Hepatocyte (in vitro differentiated cells): ENCODE results near the gene GPAM. TPM values are rescaled to one million over a fixed set of nuclear protein-coding genes. Genes with fewer than 3 reads are reported as not detected.
A peak's percentile ranks its signal among the peaks of the same experiment; 100 is the strongest.

Experiments
- DNase-seq: peaks from one replicate; pipeline ENCODE4 v3.0.0-alpha.2; 2016; ENCODE audit warnings: low spot score
- H2AFZ ChIP-seq: fragments of 200-600 bp; sonication (generic); 2 replicates; pipeline ENCODE4 v1.6.0; 2016; ENCODE audit warnings: antibody characterized with exemption, mild to moderate bottlenecking
- H3K27ac ChIP-seq: fragments of 200-600 bp; sonication (generic); 2 replicates; pipeline ENCODE4 v1.5.1; 2016; ENCODE audit warnings: mild to moderate bottlenecking
- H3K27me3 ChIP-seq: fragments of 200-600 bp; sonication (generic); 2 replicates; pipeline ENCODE4 v1.6.1; 2016
- H3K36me3 ChIP-seq: fragments of 200-600 bp; sonication (generic); replicated peaks from 2 replicates; pipeline ENCODE4 v1.5.1; 2016; ENCODE audit warnings: low read depth; ENCODE audit not compliant: insufficient read depth
- H3K4me1 ChIP-seq: fragments of 200-600 bp; sonication (generic); 2 replicates; pipeline ENCODE4 v1.5.1; 2016; ENCODE audit warnings: mild to moderate bottlenecking, moderate library complexity; ENCODE audit not compliant: insufficient read depth
- H3K4me2 ChIP-seq: fragments of 200-600 bp; sonication (generic); 2 replicates; pipeline ENCODE4 v1.6.0; 2016
- H3K4me3 ChIP-seq: fragments of 200-600 bp; sonication (generic); 2 replicates; pipeline ENCODE4 v1.5.1; 2016; ENCODE audit warnings: mild to moderate bottlenecking
- H3K79me2 ChIP-seq: fragments of 200-600 bp; sonication (generic); 2 replicates; pipeline ENCODE4 v1.6.0; 2017; ENCODE audit warnings: mild to moderate bottlenecking
- H3K9me2 ChIP-seq: fragments of 200-600 bp; sonication (generic); replicated peaks from 2 replicates; pipeline ENCODE4 v1.6.0; 2017; ENCODE audit warnings: mild to moderate bottlenecking; ENCODE audit not compliant: insufficient read depth
- H3K9me3 ChIP-seq: fragments of 200-600 bp; sonication (generic); 2 replicates; pipeline ENCODE4 v1.5.1; 2016; ENCODE audit warnings: low read depth, mild to moderate bottlenecking
- H4K20me1 ChIP-seq: fragments of 200-600 bp; sonication (generic); 2 replicates; pipeline ENCODE4 v1.6.0; 2016; ENCODE audit warnings: mild to moderate bottlenecking; ENCODE audit not compliant: insufficient read depth, poor library complexity, severe bottlenecking
- EZH2 ChIP-seq: fragments of 200-600 bp; sonication (generic); IDR thresholded peaks from 2 replicates; pipeline ENCODE4 v1.6.1; 2016; ENCODE audit warnings: antibody characterized with exemption, mild to moderate bottlenecking, borderline replicate concordance
- EZH2phosphoT487 ChIP-seq: fragments of 200-600 bp; sonication (generic); IDR thresholded peaks from one replicate; pipeline ENCODE4 v1.6.1; 2018; ENCODE audit warnings: antibody characterized with exemption, mild to moderate bottlenecking, low read depth, moderate library complexity; ENCODE audit not compliant: unreplicated experiment, severe bottlenecking
- WGBS: methylation state at CpG from one replicate; pipeline ENCODE4 v1.1.6; 2016; ENCODE audit warnings: low lambda C conversion rate; ENCODE audit errors: missing lambda C conversion rate; 5-methylcytosine and 5-hydroxymethylcytosine counted together
- polyA plus RNA-seq: library from polyadenylated mRNA; unstranded; fragments of >200 nt; fragmentation: Nextera tagmentation; extraction: Ambion mirVana; gene quantifications from 2 replicates; pipeline ENCODE4 v1.2.1, GENCODE V29; 2016
- total RNA-seq: library from RNA; depleted of rRNA; stranded (reverse); fragments of >200 nt; gene quantifications from 2 replicates; pipeline ENCODE4 v1.2.3, GENCODE V29; 2014
- TF ChIP-seq, protein P1 (sequence below): fragments of 200-600 bp; sonication (generic); IDR thresholded peaks from 2 replicates; pipeline ENCODE4 v1.5.1; 2016; ENCODE audit warnings: antibody characterized with exemption, mild to moderate bottlenecking; ENCODE audit not compliant: poor library complexity

The GPAM gene
- total and polyA plus RNA-seq, 2 experiments from 2014 or later: 7.8 to 49.2 TPM

GRCh38 chr10:112140110-112140970 is 43.2 kb downstream of the GPAM start:
- Histone ChIP-seq H3K79me2 (no peaks in the 10 kb centered on the region), H2AFZ (no peak overlapping the region), H3K9me2 (no peaks in the 10 kb centered on the region), H3K4me3 (no peak overlapping the region), H3K27me3 (no peaks in the 10 kb centered on the region), H3K9me3 (no peaks in the 10 kb centered on the region), H3K36me3 (no peaks in the 10 kb centered on the region), H3K27ac (no peak overlapping the region), H4K20me1 (no peaks in the 10 kb centered on the region), H3K4me1 (no peaks in the 10 kb centered on the region), H3K4me2 (no peak overlapping the region)
- no peak for TF ChIP-seq EZH2
- TF ChIP-seq EZH2phosphoT487: no peak
- TF ChIP-seq, protein P1, sequence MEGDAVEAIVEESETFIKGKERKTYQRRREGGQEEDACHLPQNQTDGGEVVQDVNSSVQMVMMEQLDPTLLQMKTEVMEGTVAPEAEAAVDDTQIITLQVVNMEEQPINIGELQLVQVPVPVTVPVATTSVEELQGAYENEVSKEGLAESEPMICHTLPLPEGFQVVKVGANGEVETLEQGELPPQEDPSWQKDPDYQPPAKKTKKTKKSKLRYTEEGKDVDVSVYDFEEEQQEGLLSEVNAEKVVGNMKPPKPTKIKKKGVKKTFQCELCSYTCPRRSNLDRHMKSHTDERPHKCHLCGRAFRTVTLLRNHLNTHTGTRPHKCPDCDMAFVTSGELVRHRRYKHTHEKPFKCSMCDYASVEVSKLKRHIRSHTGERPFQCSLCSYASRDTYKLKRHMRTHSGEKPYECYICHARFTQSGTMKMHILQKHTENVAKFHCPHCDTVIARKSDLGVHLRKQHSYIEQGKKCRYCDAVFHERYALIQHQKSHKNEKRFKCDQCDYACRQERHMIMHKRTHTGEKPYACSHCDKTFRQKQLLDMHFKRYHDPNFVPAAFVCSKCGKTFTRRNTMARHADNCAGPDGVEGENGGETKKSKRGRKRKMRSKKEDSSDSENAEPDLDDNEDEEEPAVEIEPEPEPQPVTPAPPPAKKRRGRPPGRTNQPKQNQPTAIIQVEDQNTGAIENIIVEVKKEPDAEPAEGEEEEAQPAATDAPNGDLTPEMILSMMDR: peak; percentile 94
- DNase-seq: peak; percentile 92
- 27% methylated on average over 11 of the region's 11 CpGs for WGBS

DNA sequence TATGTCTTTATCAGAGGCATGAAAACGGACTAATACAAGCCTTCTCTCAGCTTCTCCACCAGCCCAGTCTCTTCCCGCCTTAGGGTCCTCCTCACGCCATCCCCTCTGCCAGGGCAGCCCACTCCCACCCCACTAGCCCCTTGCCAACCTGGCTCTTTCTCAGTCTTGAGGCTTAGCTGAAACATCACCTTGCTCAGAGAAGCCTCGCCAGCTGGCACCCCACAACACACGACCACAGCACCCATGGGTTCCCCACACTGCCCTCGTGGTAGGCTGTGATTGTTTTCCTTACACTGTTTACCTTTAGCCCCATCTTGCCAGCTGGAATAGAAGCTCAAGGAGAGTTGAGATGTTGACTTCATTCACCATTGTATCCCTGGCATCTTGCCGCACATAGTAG is 44.4 kb downstream of the GPAM start:
- Histone ChIP-seq H3K27ac (no peak overlapping the region), H3K36me3 (no peaks in the 10 kb centered on the region), H3K4me1 (no peaks in the 10 kb centered on the region), H4K20me1 (no peaks in the 10 kb centered on the region), H3K9me2 (no peaks in the 10 kb centered on the region), H2AFZ (no peak overlapping the region), H3K27me3 (no peaks in the 10 kb centered on the region), H3K9me3 (no peaks in the 10 kb centered on the region), H3K4me3 (no peak overlapping the region), H3K79me2 (no peaks in the 10 kb centered on the region), H3K4me2 (no peak overlapping the region)
- WGBS: 94% methylated on average over 7 of the region's 7 CpGs
- no peak for DNase-seq
- no peak for TF ChIP-seq EZH2phosphoT487
- TF ChIP-seq EZH2: no peak
- TF ChIP-seq, protein P1: no peak

- no peaks in the 10 kb centered on the region for H3K9me2 ChIP-seq
- DNase-seq: peak; percentile 88
- H3K4me1 ChIP-seq: no peaks in the 10 kb centered on the region
- H4K20me1 ChIP-seq: no peaks in the 10 kb centered on the region
- 64% methylated on average over 12 of the region's 13 CpGs for WGBS
- H3K27ac ChIP-seq: no peak overlapping the region
- no peak overlapping the region for H3K4me2 ChIP-seq
- H3K36me3 ChIP-seq: no peaks in the 10 kb centered on the region
- H3K27me3 ChIP-seq: no peaks in the 10 kb centered on the region
- no peaks in the 10 kb centered on the region for H3K79me2 ChIP-seq
- no peak for TF ChIP-seq EZH2
- TF ChIP-seq, protein P1: peak; percentile 89
- TF ChIP-seq EZH2phosphoT487: no peak
- no peak overlapping the region for H3K4me3 ChIP-seq
- H2AFZ ChIP-seq: no peak overlapping the region
- H3K9me3 ChIP-seq: no peaks in the 10 kb centered on the region
Observed at GRCh38 chr10:112137154-112137987, 46.2 kb downstream of the GPAM start.
